ENCODE results near the gene ACO1. TPM values are rescaled to one million over a fixed set of nuclear protein-coding genes. Genes with fewer than 3 reads are reported as not detected.

ACO1 gene
- total RNA-seq, 2 donors from 2014 or later, result 48.8 to 51.1 TPM

DNA sequence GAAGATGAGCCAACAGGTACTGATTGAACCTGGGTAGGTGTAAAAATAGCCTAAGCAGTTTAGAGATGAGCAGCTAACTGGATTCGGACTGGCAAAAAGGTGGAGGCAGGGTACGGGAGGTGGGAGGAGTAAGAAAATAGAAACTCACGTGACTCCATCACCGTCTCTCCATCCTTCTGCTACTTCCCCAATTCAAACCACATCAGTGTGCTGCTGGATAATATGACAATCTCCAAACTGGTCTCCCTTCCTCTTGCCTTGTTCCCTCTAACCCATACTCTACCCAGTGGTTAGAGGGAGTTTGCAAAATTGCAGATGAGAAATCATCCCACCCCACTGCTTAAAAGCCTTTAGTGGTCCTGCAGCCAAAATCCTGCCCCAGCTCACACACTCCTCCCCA, 98.9 kb downstream of the ACO1 start:
- Histone ChIP-seq H3K9me3 (no peaks in the 10 kb centered on the region), H3K4me3 (no peak overlapping the region), H3K27me3 (no peaks in the 10 kb centered on the region), H3K4me1 (no peaks in the 10 kb centered on the region), H3K27ac (no peak overlapping the region), H3K36me3 (replicated peaks in 1 of 2; ENCODE audit: insufficient read depth in 1 of 2, low read depth in 2 of 2) (peaks cover 0 to 22% of the 10 kb centered on the region in 2 donors)
- no peak for DNase-seq
- no peak for TF ChIP-seq POLR2A (IDR thresholded peaks at IDR 0.05)
- TF ChIP-seq, protein P1, sequence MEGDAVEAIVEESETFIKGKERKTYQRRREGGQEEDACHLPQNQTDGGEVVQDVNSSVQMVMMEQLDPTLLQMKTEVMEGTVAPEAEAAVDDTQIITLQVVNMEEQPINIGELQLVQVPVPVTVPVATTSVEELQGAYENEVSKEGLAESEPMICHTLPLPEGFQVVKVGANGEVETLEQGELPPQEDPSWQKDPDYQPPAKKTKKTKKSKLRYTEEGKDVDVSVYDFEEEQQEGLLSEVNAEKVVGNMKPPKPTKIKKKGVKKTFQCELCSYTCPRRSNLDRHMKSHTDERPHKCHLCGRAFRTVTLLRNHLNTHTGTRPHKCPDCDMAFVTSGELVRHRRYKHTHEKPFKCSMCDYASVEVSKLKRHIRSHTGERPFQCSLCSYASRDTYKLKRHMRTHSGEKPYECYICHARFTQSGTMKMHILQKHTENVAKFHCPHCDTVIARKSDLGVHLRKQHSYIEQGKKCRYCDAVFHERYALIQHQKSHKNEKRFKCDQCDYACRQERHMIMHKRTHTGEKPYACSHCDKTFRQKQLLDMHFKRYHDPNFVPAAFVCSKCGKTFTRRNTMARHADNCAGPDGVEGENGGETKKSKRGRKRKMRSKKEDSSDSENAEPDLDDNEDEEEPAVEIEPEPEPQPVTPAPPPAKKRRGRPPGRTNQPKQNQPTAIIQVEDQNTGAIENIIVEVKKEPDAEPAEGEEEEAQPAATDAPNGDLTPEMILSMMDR (IDR thresholded peaks at IDR 0.05), result no peak
- WGBS, 2 donors, result 76 to 95% methylated on average over 4 of the region's 4 CpGs
- ATAC-seq, result no peak
- intact Hi-C loops (cut with DNase I), result no loop called here

DNA sequence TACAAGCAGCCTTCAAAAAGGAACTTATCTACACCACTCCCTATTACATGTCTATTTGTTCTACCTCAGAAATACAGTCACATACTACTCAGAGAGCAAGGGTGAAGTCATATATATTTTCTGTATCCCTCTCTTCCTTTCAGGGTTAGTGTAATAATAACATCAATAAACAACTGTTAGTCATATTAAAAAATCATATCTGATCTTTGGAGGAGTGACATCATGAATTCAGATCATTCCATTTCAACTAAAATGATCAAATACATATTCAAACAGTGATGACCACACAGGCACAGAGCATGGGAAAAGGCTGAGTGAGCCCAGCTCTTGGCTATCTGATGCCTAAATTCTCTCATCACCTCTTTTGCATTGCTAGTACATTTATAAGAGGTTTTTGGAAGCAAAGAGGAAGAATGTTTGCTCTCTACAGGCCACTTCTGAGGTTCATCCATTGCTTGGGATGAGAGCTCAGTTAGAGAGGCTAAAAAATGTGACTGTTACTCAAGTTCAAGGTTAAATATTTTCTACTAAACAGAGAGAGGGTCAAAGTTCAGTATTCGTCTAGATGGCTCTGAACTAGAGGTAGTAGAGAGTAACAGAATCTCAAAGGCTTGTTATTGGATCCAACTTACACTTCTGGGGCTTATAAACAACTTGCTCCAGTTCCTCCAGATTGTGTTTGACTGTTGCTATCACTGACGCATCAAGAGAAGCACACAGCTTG, 102.6 kb downstream of the ACO1 start:
- H3K36me3 ChIP-seq (replicated peaks in 1 of 2; ENCODE audit: insufficient read depth in 1 of 2, low read depth in 2 of 2), result peaks cover 0 to 21% of the 10 kb centered on the region in 2 donors
- DNase-seq, result no peak
- H3K9me3 ChIP-seq, result no peaks in the 10 kb centered on the region
- intact Hi-C loops (cut with DNase I), result no loop called here
- no peak overlapping the region for H3K27ac ChIP-seq
- ATAC-seq, result no peak
- no peak for TF ChIP-seq POLR2A (IDR thresholded peaks at IDR 0.05)
- TF ChIP-seq, protein P1 (IDR thresholded peaks at IDR 0.05), result no peak
- H3K27me3 ChIP-seq, result no peaks in the 10 kb centered on the region
- WGBS, 2 donors, result 48 to 53% methylated on average over 2 of the region's 2 CpGs
- no peaks in the 10 kb centered on the region for H3K4me1 ChIP-seq
- no peak overlapping the region for H3K4me3 ChIP-seq

DNA sequence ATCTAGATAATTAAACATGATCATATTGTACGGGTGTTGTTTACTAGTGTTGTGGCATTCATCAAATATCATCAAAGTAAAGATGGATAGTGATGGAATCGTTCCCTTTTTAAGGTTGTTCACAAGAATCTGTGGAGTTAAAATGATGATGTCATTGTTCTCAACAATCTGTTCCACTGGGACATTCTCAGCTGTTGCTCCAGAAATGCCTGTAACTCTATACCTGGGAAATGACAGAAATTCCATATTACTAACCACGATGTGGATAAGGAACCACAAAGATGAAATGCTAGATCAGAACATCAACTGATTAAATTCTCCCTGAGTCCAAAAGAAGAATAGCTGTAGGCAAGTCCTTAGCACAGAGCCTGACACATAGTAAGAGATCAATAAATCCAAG, 103.5 kb downstream of the ACO1 start:
- Histone ChIP-seq H3K36me3 (replicated peaks in 1 of 2; ENCODE audit: insufficient read depth in 1 of 2, low read depth in 2 of 2) (peaks cover 0 to 17% of the 10 kb centered on the region in 2 donors), H3K27ac (no peak overlapping the region), H3K4me1 (no peaks in the 10 kb centered on the region), H3K9me3 (no peaks in the 10 kb centered on the region), H3K27me3 (no peaks in the 10 kb centered on the region), H3K4me3 (no peak overlapping the region)
- intact Hi-C loops (cut with DNase I), result no loop called here
- no peak for ATAC-seq
- TF ChIP-seq POLR2A (IDR thresholded peaks at IDR 0.05), result no peak
- TF ChIP-seq, protein P1 (IDR thresholded peaks at IDR 0.05), result no peak
- 67 to 72% methylated on average over 3 of the region's 3 CpGs for WGBS, 2 donors
- DNase-seq, result no peak

DNA sequence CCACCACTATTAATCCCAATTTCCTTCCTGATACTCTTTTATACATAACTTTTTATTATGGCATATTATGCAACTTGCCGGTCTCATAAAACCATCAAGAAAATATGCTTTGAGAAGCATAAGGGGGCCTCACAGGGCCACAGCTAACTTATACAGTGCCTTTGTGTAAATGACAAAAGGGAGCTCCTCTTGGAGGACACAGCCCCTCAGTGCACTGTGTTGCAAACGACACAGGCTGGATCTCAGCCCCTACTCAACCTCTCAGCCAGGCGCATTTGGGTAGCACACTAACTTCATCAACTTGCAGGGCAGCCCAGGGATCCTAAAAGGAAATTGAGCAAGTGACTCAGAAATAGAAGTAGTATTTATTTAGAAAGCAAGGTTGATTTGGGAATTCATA, 106.2 kb downstream of the ACO1 start:
- 72 to 88% methylated on average over 3 of the region's 3 CpGs for WGBS, 2 donors
- no peak for ATAC-seq
- Histone ChIP-seq H3K9me3 (no peaks in the 10 kb centered on the region), H3K27me3 (no peaks in the 10 kb centered on the region), H3K27ac (no peak overlapping the region), H3K4me3 (no peak overlapping the region), H3K4me1 (no peaks in the 10 kb centered on the region), H3K36me3 (replicated peaks in 1 of 2; ENCODE audit: insufficient read depth in 1 of 2, low read depth in 2 of 2) (peaks cover 0 to 14% of the 10 kb centered on the region in 2 donors)
- TF ChIP-seq, protein P1 (IDR thresholded peaks at IDR 0.05), result no peak
- intact Hi-C loops (cut with DNase I), result no loop called here
- DNase-seq, result no peak

DNA sequence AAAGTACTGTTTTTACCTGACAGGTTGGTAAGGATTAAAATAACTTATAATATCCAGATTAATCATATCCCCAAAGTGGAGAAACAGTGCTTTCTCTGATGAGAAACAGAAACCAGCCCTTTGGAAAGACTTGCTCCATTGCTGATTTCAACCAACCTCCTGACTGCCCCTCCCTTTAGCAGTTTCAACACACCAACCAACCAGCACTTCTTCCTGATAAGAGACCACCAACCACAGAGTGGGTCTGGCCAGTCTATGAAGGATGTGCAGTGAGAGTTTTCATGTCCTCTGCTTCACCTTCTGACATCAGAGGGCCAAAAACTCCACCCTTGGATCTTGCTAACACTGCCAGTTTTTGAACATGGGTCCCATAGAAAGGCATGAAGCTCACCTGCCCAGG, 113.5 kb downstream of the ACO1 start:
- intact Hi-C loops (cut with DNase I), result no loop called here
- Histone ChIP-seq H3K27ac (no peak overlapping the region), H3K9me3 (no peaks in the 10 kb centered on the region), H3K4me1 (no peaks in the 10 kb centered on the region), H3K36me3 (replicated peaks in 1 of 2; ENCODE audit: insufficient read depth in 1 of 2, low read depth in 2 of 2) (peaks cover 0 to 10% of the 10 kb centered on the region in 2 donors), H3K4me3 (no peak overlapping the region), H3K27me3 (no peaks in the 10 kb centered on the region)
- no peak for TF ChIP-seq POLR2A (IDR thresholded peaks at IDR 0.05)
- TF ChIP-seq, protein P1 (IDR thresholded peaks at IDR 0.05), result no peak
- no peak for DNase-seq
- ATAC-seq, result no peak
